Stimulated activated CD8-positive, alpha-beta memory T cell treated with anti-CD3 and anti-CD28 coated beads, Interleukin-12 subunit alpha, Interleukin-12 subunit beta, amount 100 ng/mL, for 24 hours (primary cell): ENCODE measurements around the gene CKLF.
"Not testable (repeated sequence)": the region's sequence is repeated elsewhere in the genome, so short reads cannot be mapped to it uniquely, and the experiment has no call there.

Experiments
- DNase-seq: peaks from one replicate; pipeline ENCODE4 v3.0.0-alpha.2; 2020; ENCODE audit errors: extremely low read depth

Gene CKLF

DNA sequence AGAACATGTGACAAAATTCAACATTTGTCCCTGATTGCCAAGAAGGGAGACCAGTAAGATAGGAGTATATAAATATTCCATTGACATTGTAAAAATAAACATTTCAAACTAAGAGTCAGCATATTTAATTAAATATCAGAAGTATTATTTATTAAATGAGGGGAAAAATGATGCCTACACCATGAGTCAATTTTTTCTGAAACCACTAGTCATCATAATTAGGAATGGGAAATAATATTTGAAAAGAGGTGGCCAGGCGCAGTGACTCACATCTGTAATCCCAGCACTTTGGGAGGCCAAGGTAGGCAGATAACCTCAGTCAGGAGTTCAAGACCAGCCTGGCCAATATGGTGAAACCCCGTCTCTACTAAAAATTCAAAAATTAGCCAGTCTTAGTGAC lies 16.0 kb downstream of the CKLF start:
- DNase-seq: no peak

DNA sequence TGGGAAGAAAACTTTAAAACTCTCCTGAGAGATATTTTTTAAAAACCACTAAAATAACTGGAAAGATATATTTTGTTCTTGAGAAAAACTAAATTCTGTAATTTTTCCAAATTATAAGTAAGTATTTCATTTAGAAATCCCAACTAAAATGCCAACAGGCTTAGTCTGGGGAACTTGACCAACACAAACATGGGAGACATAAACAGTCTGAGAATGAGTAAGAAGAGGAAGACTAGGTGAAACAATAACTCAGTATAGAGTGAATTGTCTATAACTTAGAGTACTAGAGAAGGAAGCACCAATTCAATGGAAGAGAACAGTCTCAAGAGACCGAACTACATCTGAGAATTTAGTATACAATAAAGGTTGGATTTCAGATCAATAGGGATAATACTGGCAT lies 16.8 kb downstream of the CKLF start:
- DNase-seq: no peak

DNA sequence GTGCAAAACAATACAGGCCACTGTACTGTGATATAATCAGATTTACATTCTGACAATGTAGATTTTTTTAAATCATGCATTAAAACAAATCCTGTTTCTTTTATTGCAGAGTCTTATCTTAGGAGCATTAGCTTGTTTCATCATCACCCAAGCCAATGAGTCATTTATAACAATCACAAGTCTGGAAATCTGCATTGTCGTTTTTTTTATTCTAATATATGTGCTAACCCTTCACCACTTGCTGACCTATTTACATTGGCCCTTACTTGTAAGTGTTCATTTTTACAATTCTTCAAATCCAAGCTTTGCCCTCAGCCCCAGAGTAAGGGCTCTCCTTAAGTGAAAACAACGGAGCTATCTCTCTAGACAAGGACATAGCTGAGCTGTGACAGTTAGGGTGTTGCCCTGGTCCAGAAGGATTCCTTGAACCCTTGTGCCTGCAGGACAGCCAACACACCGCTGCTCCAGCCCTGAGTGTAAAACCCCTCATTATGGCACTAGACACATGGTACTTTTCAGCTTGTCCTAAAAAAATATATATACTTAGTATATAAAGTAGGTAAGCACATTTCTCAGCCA lies 17.5 kb downstream of the CKLF start:
- no peak for DNase-seq

DNA sequence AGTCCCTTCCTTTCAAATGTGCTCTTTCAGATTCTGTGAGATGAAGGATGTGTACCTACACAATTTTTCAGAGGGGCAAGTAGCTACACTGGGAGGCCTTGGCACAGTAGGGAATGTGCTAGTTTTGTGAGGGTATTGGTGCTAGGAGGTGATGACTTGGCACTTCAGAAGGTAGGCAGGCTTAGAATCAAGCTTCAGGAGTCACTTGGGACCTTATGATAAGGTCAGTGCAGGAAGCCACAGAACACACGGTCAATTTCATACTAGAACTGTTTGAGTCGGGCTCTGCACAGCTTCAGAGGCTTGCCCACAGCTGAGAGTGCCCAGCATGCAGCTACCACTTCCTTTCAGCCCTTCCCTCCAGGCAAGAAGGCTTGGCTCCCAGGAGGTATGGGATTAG lies 20.0 kb downstream of the CKLF start:
- no peak for DNase-seq

DNA sequence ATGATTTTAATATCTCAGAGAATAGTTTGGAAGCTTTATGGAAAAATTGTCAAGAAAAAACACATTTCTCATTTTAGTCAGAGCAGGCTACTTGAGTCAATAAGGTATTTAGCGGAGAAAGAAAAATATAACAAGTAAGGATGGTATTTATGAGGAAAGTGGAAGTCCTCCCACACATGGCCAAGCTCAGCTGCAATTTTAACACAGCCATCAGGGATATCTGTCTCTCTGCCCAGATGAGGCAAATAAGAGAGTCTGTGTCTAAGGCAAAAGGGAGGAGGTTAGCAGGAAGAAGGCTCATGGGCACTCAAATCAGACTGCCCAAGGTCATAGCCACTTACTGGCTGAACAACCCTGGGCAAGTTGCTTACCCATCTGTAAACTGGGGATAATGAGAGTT lies 21.7 kb downstream of the CKLF start:
- no peak for DNase-seq

DNA sequence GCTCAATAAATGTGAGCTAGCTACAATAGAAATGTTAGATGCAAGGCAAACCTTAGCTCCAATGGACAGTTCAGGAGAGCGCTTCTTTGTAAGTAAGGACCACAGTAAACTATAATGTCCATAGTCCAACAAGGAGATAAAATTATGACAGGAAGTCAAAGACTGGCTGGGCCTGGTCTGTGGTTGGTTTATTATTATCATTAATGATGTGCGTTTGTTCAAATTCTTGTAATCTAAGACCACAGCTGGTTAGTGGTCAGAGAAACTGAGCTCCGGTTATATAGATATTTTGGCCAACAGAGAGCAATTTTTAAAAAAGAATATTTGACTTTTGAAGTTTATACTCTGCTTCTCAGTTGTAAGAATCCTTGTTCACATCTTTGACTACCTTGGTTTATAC lies 22.2 kb downstream of the CKLF start:
- DNase-seq: no peak

DNA sequence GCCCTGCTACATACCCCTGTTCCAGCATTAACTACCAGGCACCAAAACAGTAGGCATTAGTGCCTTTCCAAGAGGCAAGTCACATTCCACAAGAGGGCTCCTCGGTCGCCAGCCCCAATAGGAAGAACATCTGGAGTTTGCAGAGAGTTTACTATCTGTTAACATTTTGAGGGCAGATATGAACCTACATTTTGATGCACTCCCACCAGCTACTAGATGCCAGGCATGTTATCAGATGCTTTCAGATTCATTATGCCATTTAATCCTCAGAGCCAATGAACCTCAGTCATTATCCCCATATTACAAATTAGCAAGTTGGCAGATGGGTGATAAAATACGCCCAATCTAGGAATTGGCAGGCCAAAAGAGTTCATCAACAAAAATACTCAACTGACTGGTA lies 22.7 kb downstream of the CKLF start:
- DNase-seq: no peak

DNA sequence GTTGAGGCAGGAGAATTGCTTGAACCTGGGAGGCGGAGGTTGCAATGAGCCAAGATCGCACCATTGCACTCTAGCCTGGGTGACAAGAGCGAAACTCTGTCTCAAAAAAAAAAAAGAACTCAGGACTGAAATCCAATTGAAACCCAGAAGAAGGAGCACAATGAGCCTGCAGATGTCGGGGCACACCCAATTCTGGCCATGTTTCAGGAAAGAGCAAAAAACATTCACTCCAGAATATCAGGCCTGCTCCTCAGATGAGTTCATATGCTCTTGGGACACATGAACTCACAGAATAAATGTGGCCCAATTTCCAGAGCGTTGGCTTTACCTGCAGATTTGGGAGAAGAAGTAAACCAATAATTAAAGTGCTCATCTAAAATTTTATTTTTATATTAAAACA lies 23.9 kb downstream of the CKLF start:
- DNase-seq: no peak

DNA sequence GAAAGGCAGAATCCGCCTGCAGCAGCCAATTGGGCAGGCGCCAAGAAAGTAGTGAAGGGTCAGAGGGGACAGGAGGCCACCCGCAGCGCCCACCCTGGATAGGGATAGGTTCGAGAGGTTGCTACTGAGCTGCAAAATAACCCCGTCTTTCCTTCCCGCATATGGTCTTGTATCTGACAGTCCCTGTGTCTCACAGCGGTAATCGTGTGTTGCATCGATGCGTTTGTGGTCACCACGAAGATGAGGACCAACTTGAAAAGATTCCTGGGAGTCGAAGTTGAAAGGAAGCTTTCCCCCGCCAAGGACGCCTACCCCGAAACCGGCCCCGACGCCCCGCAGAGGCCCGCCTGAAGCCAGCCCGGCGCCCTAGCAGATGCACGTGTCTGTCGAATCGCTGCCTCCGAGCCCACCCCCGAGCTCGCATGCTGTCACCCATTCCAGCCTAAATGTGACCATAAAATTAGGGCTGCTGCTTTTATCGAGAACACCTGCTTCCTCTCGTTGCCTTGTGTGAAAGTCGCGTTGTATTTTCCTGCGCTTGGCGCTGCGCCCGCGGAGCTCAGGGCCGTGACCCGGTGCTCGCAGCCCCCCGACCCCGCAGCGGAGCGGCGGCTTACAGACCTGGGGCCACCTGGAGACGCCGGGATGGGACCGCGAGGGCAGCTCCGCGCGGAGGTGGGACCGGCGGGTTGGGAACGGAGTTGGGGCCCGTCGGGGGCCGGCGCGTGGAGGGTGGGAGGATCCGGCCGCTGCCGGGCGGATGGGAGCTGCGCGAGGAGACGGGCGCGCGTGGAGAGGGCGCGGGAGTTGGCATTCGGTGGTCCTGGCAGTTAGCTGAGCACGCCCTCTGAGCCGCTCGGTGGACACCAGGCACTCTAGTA lies 26.5 kb downstream of the CKLF start, which contains the start of gene CMTM2:
Gene CMTM2 (plus strand): TSS at position 813 of the 881 bp plus-strand sequence. CDS start 145 bp downstream, outside the sequence.
- no peak for DNase-seq

DNA sequence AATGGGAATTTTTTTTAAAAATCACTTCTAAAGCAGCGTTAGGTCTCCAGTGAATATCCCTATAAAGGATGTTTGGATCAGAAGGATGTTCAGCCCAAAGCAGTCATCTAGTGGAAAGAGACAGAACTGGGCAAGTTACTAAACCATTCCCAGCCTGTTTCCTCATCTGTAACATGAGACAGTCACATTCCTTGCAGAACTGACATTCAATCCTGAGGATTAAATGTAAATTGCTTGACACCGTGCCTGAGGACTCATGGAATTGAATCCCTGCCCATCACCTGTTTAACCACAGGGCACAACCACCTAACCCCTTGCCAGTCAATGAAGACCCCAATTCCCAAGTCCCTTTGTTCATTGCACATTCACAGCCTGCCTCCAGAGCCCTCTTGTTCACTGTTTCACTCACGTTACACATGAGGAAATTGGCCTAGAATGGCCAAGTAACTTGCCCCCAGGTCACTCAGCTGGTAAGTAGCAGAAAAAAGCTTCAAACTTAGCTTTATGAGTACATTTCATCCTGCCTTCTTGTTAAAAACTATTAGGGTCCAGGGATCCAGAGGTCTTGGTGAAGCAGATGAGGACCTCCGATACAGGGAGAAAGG lies 28.3 kb downstream of the CKLF start:
- DNase-seq: no peak

DNA sequence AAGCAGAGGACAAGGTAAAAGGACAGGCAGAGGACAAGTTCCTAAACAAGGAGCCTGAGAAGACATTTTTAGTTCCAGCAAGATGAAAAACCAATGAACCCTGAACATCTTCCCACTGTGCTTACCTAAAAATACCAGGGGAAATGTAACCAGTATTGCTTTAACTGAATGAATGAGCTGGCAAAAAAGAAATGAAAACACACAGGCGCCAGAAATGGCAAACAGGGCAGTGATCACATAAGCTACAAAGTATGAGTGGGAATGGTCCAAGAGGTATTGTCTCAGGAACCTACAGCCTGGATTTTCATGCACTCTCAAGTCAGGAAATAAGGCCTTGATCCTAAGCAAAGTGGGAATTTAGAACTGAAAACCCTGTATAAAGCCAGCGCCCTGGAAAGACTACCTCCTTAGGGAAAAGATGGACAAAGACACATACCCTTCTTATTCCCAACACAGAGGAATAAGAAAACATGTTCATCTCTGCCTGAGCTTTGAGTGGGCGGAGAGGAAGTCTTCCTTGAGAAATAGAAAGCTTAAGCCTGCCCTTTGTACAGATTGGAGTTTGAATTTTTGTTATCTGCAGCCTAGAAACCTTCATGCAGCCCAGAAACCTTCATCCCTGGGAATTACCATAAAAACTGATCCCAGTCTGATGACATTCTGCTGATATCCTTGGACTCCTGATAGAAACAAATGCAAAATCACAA lies 29.0 kb downstream of the CKLF start:
- no peak for DNase-seq

DNA sequence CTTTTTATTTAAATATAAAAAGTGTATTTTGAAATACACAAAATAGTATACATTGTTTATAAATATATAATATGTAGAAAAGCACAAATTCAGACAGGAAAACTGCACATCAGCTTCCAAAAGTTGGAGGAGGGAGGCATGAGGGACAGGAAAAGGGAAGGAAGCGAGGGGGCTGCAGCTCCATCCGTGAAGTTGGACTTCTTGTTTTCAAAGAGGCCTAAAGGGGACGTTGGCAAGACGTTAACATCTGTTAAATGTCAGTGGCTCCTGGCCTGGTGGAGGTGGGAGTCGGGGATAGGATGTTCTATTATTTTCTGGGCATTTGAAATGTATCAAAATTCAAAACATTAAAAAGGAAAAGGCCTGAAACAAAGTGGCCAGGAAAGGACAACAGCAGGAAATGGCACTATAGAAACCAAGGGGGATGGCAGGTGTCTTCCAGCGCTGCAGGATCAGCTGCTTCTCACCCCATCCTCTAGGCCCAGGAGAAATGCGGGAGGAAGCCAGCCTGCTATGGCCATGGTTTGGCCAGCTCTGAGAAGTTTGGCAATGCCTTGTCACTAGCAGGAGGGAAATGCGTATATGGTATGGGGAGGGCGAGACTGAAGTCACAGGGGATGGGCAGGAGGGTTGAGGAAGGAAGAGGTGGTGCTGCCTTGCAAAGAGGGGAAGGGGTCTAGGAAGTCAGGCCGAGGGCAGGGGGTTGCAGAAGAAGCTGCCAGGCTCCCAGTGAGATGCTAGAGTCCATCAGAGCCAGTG lies 33.3 kb downstream of the CKLF start:
- no peak for DNase-seq

DNA sequence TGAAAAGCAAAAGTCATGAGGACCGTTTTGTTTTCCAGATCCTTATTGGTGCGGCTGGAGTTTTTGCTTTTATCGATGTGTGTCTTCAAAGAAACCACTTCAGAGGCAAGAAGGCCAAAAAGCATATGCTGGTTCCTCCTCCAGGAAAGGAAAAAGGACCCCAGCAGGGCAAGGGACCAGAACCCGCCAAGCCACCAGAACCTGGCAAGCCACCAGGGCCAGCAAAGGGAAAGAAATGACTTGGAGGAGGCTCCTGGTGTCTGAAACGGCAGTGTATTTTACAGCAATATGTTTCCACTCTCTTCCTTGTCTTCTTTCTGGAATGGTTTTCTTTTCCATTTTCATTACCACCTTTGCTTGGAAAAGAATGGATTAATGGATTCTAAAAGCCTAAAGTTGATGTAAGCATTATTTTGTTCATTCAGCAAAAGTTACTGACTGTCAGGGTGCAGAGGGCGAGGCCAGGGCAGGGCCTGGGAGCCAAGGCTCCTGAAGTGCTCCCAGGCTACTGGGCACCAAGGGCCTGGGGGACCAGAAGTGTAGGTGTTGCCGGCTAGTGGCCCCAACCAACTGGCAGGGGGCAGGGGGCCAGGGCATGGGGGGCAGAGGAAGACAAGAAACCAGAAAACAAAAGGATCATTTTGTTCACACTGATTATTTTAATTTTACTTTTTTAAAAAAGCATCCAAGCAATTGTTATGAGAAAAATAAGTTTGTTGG lies 35.7 kb downstream of the CKLF start:
- DNase-seq: no peak

DNA sequence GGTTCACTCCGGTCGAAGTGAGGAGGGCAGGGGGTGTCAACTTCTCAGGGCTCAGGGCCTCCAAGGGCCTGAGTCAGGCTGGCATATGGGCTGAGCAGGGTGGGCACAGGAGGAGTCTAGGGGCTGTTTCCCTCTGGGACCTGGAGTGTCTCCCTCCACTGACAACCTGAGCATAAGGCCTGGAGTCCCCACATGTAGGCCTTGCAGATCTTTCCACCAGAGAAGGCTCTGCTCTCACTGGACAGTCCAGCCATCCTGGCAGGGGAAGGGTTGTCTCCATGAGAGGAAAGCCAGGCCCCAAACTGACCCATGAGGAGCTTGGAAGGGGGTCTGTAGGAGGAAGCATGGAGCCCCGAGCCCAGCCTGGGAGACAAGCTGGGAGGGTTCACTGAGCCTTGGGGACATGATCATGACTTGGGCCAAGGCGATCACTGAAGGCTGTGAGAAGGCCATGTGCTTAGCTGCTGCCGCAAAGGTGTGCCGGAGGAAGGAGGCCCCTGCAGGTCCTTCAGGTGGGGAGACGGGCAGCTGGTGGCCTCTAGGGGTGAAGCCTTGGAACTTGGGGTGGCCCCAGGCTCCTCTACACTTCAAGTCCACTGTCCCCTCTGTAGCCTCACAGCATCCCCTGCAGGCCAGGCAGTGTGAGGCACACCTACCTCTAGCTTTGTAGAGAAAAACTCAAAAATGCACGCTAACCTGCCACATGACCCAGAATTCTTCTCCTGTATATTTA lies 36.8 kb downstream of the CKLF start:
- no peak for DNase-seq

DNA sequence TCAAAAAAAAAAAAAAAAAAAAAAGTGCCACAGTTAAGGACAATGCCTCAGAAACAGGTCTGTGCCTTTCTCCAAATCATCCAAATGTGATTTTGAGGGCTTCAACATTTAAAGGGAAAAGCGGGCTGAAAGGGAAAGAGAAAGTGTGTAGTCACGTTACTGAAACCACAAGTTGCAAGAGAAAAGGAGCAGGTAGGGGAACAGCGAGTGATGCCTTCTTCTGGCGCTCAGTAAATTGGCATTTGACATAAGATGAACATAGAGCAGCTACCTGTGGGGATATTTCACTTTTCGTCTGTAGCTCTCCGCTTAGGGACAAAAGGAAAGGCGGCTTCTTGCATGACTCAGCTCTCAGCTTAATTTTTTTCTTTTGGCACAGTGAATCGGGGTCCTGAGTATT lies 37.9 kb downstream of the CKLF start:
- DNase-seq: no peak

DNA sequence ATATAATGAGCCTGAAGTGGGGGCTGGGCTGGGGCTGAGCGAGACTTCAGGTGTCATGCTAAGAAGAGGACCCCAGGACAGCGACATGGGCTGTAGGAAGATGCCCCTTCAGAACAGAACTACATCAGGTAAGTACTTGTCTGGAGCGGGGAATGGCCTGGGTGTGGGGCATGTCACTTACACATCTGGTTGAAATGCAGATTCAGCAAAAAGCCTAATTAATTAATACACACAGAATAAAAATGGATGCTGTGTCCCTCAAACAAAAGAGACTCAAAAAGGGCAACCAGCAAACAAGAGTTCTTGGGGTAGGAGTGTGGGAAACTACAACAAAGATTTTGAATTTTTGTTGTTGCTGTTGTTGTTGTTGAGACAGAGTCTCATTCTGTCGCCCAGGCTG lies 38.6 kb downstream of the CKLF start:
- no peak for DNase-seq

DNA sequence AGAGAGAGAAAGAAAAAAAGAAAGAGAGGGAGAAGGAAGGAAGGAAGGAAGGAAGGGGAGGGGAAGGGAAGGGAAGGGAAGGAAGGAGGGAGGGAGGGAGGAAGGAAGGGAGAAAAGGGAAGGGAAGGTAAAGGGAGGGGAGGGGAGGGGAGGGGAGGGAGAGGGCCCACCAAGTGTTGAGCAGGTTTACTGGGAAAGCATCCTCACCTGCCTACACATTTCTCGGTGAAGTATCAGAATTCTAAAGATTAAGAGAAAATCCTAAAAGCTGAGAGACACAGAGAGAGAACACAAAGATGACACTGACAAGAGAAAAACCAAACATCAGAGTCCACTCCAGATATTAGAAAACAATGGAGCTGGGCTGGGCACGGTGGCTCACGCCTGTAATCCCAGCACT lies 39.9 kb downstream of the CKLF start:
- DNase-seq: no peak

DNA sequence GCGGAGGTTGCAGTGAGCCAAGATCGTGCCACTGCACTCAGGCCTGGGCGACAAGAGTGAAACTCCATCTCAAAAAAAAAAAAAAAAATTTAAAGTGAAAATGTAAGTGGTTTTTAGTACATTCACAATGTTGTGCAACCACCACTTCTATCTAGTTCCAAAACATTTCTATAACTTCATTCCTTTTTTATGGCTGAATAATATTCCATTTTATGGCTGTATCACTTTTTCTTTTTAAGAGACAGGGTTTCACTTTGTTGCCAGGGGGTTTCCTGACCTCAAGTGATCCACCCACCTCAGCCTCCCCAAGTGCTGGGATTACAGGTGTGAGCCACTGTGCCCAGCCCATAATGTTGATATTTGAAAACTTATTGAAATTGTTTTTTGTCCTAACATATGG lies 40.4 kb downstream of the CKLF start:
- DNase-seq: no peak

DNA sequence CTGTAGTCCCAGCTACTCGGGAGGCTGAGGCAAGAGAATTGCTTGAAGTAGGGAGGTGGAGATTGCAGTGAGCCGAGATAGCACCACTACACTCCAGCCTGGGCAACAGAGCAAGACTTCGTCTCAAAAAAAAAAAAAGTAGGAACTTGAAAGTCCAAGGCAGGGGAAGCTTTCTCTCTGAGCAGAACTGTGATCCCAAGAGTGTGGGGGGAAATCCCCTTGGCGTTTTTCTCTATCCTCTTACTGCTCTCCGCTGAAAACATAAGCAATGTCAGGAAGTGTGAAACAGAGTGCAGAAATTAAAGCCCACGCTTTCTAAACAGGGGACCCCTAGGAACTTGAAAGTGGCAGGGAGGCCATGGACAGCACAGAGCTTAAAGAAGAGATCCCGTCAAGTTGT lies 42.4 kb downstream of the CKLF start:
- no peak for DNase-seq

DNA sequence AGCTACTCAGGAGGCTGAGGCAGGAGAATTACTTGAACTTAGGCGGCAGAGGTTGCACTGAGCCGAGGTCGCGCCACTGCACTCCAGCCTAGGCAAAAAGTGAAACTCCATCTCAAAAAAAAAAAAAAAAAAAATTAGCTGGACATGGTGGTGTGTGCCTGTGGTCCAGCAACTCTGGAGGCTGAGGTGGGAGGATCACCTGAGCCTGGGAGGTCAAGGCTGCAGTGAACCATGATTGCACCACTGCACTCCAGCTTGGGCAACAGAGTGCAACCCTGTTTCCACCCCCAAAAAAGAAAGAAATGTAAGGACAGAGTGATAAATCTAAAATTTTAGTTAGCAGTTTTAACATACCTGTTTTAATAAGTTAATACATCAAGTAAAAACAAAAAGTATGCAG lies 44.2 kb downstream of the CKLF start:
- DNase-seq: not testable (repeated sequence)
